Glutamatergic neuron (in vitro differentiated cells): Measurements from ENCODE around the gene MDM1. TPM values are rescaled to one million over a fixed set of nuclear protein-coding genes. Genes with fewer than 3 reads are reported as not detected.

Experiments
- DNase-seq: peaks from one replicate; pipeline ENCODE4 v3.0.0; 2022
- H3K27ac Mint-ChIP-seq: one replicate; pipeline ENCODE4 v1.8.0; 2020; ENCODE audit warnings: mild to moderate bottlenecking, mixed read lengths, inconsistent platforms; ENCODE audit not compliant: unreplicated experiment
- H3K27me3 Mint-ChIP-seq: one replicate; pipeline ENCODE4 v1.8.0; 2020; ENCODE audit warnings: mild to moderate bottlenecking, moderate library complexity, mixed read lengths, inconsistent platforms; ENCODE audit not compliant: unreplicated experiment
- H3K36me3 Mint-ChIP-seq: one replicate; pipeline ENCODE4 v1.8.0; 2020; ENCODE audit warnings: mild to moderate bottlenecking, mixed read lengths, inconsistent platforms; ENCODE audit not compliant: unreplicated experiment
- H3K4me1 Mint-ChIP-seq: one replicate; pipeline ENCODE4 v1.8.0; 2020; ENCODE audit warnings: mild to moderate bottlenecking, low read depth, mixed read lengths, inconsistent platforms; ENCODE audit not compliant: unreplicated experiment
- H3K4me3 Mint-ChIP-seq: one replicate; pipeline ENCODE4 v1.8.0; 2020; ENCODE audit warnings: mild to moderate bottlenecking, mixed read lengths, inconsistent platforms; ENCODE audit not compliant: unreplicated experiment
- H3K9me3 Mint-ChIP-seq: one replicate; pipeline ENCODE4 v1.8.0; 2020; ENCODE audit warnings: mild to moderate bottlenecking, moderate library complexity, mixed read lengths, inconsistent platforms; ENCODE audit not compliant: unreplicated experiment
- total RNA-seq: library from RNA; stranded (reverse); fragmentation: NEBNext Ultra II Directional; extraction: Animal tissue kit (Norgen Biotek cat#: 25700); gene quantifications from one replicate; pipeline ENCODE4 v1.2.1, GENCODE V29; 2021; ENCODE audit not compliant: unreplicated experiment
- TF ChIP-seq, protein P1 (sequence below): fragments of 200-600 bp; sonication (generic); IDR thresholded peaks from one replicate; pipeline ENCODE4 v1.5.0; 2021; ENCODE audit not compliant: partially characterized antibody, unreplicated experiment

MDM1 gene
- total RNA-seq, 1 donor from 2014 or later, result 7.9 TPM

DNA sequence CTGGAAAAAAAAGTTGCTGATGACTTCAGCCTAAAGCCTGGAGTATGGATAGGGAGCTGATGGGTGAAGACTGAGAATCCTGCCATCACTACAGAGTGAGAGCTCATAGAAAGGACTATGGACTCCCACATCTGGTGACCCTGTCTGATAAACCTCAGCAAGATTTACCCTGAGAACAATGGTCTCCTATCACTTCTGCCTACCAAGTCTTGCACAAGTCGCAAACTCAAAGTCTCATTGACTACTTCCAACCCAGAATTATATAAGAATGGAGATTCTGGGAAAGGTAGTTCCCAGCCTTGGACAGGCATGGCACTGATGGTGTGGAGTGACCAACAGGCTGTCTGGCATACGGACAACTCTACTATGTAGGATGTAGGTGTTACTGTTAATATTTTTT is 9.7 kb upstream of the MDM1 start:
- Mint-ChIP-seq H3K36me3 (no peaks in the 10 kb centered on the region), H3K27me3 (no peaks in the 10 kb centered on the region), H3K4me1 (peaks cover 8% of the 10 kb centered on the region), H3K9me3 (peaks cover 1% of the 10 kb centered on the region), H3K4me3 (no peak overlapping the region), H3K27ac (no peak overlapping the region)
- no peak for DNase-seq
- TF ChIP-seq, protein P1, sequence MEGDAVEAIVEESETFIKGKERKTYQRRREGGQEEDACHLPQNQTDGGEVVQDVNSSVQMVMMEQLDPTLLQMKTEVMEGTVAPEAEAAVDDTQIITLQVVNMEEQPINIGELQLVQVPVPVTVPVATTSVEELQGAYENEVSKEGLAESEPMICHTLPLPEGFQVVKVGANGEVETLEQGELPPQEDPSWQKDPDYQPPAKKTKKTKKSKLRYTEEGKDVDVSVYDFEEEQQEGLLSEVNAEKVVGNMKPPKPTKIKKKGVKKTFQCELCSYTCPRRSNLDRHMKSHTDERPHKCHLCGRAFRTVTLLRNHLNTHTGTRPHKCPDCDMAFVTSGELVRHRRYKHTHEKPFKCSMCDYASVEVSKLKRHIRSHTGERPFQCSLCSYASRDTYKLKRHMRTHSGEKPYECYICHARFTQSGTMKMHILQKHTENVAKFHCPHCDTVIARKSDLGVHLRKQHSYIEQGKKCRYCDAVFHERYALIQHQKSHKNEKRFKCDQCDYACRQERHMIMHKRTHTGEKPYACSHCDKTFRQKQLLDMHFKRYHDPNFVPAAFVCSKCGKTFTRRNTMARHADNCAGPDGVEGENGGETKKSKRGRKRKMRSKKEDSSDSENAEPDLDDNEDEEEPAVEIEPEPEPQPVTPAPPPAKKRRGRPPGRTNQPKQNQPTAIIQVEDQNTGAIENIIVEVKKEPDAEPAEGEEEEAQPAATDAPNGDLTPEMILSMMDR, result no peak

DNA sequence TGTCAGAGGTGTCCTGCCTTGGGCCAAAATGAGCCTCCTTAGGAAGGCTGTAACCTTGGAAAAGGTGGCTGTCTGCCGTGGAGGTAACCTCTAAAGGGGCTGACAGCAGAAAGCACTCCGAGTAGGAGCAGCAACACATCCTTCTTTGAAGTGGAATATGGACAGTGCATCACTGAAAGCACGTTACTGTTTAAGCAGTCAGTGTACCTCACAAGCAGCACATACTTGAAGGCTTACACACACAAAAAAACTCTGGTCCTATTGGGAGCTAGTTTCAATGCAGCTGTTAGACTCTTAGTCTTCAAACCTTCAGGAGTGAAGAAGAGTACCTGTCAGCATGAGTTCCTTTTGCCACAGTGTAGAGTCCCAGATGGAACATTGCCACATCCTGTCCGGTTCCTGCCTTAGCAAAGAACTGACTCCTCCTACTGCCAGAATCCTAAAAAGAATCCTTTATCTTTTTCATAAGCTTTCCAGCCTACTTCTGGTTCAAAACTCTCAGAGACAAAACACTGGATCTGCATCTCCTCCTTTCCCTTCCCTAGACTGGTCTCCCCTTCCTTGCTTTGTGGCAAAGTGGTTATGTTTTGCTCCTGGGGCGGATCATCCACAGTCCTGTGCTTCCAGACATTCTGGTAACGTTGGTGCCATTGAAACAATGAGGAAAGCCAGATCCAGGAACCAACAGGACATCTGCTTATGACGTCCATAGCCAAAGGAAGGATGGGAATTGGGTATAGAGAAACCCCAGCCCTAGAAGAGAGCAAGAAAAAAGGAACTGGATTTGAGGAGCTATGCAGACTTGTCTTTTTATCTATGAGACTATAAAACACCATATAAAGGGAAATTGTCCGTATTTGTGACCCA is 8.5 kb upstream of the MDM1 start:
- Mint-ChIP-seq H3K9me3 (no peaks in the 10 kb centered on the region), H3K4me3 (no peak overlapping the region), H3K27me3 (no peaks in the 10 kb centered on the region), H3K27ac (no peak overlapping the region), H3K36me3 (no peaks in the 10 kb centered on the region), H3K4me1 (peaks cover 8% of the 10 kb centered on the region)
- TF ChIP-seq, protein P1, result no peak
- no peak for DNase-seq

DNA sequence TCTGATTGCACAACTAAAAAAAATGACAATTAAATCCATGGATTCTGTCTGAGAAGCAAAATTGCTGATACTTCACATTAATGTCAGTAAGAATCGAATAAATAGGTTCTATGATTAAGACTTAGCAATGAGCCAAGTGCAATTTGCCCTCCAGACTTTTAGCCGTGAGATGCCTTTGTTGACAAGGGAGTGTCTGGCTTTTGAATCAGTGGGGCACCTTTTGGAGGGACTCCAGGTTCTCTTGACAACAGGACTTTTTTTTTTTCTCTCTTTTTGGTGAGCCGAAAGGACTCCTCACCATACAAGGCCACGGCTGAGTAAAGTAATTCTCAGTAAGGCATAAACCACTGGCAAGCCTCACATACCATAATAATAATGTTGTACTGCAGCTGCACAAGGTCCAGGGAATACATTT is 4.7 kb upstream of the MDM1 start:
- H3K4me3 Mint-ChIP-seq, result no peak overlapping the region
- no peaks in the 10 kb centered on the region for H3K9me3 Mint-ChIP-seq
- TF ChIP-seq, protein P1, result no peak
- H3K4me1 Mint-ChIP-seq, result peaks cover 2% of the 10 kb centered on the region
- H3K27me3 Mint-ChIP-seq, result no peaks in the 10 kb centered on the region
- H3K27ac Mint-ChIP-seq, result no peak overlapping the region
- H3K36me3 Mint-ChIP-seq, result no peaks in the 10 kb centered on the region
- no peak for DNase-seq

DNA sequence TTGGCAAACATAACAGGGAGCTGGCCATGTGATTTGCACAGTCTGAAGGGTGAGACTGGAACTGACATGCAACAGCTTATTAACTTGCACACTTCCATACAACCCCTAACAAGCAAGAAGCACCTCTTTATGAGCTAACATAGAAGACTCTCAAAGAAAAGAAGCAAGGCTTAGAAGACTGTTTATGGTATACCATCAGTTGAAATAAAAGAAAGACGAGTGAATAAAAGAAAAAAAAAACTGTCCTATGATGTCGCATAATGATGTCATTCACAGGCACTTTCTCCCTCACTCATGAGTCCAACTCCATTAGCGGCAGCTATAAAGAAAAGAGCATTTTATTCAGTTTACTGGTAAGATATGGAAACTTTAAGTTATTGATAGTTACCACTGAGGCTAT is 3.3 kb upstream of the MDM1 start:
- TF ChIP-seq, protein P1, result no peak
- Mint-ChIP-seq H3K4me3 (no peak overlapping the region), H3K27me3 (peaks cover 1% of the 10 kb centered on the region), H3K9me3 (no peaks in the 10 kb centered on the region), H3K4me1 (peaks cover 2% of the 10 kb centered on the region), H3K36me3 (no peaks in the 10 kb centered on the region), H3K27ac (no peak overlapping the region)
- DNase-seq, result no peak

DNA sequence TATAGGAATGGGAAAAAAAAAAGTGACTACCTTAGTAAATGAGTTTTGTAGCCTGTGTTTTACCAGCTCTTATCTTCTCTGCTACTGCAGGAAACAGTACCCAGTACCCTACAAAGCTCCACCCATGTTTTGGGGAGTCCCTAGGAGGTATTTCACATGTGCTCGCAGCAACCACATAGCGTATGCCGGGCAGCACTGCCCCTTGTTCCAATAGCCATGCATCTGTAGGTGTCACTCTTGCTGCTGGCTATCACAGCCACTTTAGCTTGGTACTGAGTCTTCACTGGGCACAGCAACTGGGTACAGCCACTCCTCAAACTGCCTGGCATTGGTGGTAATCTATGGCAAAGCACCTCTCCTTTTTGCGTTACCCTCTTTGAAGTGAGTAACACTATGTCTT is 2.0 kb upstream of the MDM1 start:
- peaks cover 6% of the 10 kb centered on the region for H3K4me1 Mint-ChIP-seq
- H3K9me3 Mint-ChIP-seq, result no peaks in the 10 kb centered on the region
- H3K4me3 Mint-ChIP-seq, result no peak overlapping the region
- H3K36me3 Mint-ChIP-seq, result no peaks in the 10 kb centered on the region
- no peak overlapping the region for H3K27ac Mint-ChIP-seq
- TF ChIP-seq, protein P1, result no peak
- DNase-seq, result no peak
- H3K27me3 Mint-ChIP-seq, result peaks cover 1% of the 10 kb centered on the region
